ENCODE data around the gene FLOT1. TPM values are rescaled to one million over a fixed set of nuclear protein-coding genes. Genes with fewer than 3 reads are reported as not detected.

The FLOT1 gene, protein sequence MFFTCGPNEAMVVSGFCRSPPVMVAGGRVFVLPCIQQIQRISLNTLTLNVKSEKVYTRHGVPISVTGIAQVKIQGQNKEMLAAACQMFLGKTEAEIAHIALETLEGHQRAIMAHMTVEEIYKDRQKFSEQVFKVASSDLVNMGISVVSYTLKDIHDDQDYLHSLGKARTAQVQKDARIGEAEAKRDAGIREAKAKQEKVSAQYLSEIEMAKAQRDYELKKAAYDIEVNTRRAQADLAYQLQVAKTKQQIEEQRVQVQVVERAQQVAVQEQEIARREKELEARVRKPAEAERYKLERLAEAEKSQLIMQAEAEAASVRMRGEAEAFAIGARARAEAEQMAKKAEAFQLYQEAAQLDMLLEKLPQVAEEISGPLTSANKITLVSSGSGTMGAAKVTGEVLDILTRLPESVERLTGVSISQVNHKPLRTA
- 100 to 1,000 TPM; 104 to 107 TPM for total RNA-seq

DNA sequence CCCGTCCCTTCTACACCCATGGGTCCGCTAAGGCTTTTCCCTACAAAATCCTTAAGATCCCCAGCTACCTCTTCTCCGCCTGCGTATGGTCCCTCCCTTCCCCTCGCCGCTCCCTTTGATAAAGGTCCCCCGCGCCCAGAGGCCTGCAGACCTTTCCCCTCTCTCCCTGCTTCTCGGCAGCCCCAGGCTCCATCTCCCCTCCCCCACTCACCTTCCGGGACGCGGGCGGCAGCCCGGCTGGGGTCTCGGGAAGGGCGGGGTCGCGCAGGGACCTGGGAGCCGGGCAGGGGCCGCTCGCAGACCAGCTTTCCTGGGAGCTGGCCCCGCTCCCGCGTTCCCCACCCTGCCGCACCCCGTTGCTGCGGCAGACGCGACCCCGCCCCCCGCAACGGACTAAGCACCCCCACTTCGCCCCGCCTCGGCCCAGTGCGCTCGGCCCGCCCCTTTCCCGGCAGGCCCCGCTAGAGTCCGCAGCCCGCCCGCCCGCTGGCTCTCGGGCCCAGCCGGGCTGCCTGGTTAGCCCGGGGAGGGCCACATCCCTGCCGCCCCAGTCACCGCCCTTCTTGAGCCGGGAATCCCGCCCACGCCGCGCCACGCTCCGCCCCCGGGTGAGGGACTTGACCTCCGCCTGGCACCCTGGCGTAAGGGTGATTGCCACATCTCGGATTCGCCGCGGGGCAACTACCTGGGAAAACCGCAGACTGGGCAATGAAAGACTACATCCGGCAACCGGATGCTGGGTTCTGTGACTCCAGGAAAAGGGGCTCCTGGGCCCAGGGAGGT is at the start of gene FLOT1:
FLOT1 (minus strand) TSS at position 372 of the 783 bp plus-strand sequence. CDS start 498 bp downstream, outside the sequence.
- Mint-ChIP-seq H3K9me3 (peaks cover 3% of the 10 kb centered on the region), H3K4me1 (peaks cover 65% of the 10 kb centered on the region), H3K27me3 (peaks cover 8% of the 10 kb centered on the region), H3K36me3 (peaks cover 72% of the 10 kb centered on the region), H3K27ac (peak within 1 kb of the TSS; percentile 98), H3K4me3 (peak within 1 kb of the TSS; percentile 100)
- DNase-seq = peak; percentile 98

DNA sequence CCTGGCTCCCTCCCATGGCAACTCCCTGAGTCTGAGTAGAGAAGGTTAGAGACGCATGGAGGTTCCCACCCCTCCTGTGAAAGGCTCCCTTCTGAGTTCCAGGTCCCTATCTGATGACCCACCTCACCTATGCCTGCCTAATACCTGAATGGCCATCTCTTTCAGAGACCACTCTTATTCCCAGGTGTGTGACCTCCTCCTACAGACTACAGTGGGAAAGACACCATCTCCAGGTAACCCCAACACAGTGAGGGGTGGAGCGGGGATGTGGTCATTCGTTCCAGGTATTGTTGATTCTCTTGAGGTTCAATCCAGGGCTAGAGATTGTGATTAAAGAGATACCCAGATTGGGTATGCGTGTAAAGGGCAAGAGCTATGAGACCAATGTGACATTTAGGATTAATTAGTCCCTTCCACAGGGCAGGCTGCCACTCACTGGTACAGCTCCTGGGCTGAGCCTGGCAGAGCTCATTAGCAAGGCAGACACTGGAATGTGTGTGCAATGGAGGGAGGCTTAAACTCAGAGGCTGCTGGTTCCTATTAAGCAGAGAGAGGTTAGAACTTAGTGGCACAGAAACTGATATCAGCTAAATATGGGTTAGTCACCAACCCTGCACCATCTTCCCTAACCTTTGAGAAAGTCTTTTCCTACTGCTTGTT is 48.4 kb upstream of the FLOT1 start:
- Mint-ChIP-seq H3K4me3 (peak overlapping the region; percentile 61), H3K27me3 (no peaks in the 10 kb centered on the region), H3K27ac (peak overlapping the region; percentile 75)

DNA sequence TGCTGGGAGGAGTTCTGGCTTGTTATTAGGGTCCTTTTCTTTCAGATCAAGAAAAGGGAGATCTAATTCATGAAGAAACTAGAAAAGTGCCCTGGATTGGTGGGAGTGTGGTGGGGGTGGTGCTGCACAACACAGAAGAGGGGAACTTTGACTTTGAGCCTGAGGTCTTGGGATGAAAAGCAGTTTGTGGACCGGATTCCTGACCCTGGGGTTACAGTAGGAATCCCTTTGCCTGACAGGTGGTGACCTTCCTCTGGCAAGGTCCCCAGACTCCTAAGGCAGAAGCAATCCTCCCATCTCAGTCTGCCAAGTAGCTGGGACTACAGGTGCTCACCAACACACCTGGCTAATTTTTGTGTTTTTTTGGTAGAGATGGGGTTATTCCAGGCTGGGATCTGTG is 47.1 kb upstream of the FLOT1 start:
- no peaks in the 10 kb centered on the region for H3K27me3 Mint-ChIP-seq
- H3K9me3 Mint-ChIP-seq = peaks cover 4% of the 10 kb centered on the region
- peak overlapping the region; percentile 56 for H3K4me3 Mint-ChIP-seq
- peaks cover 77% of the 10 kb centered on the region for H3K4me1 Mint-ChIP-seq
- DNase-seq = no peak
- peak overlapping the region; percentile 95 for H3K27ac Mint-ChIP-seq
- H3K36me3 Mint-ChIP-seq = peaks cover 22% of the 10 kb centered on the region

More for the DNA sequence above, 48.4 kb upstream of the FLOT1 start:
- peaks cover 1% of the 10 kb centered on the region for H3K9me3 Mint-ChIP-seq
- peaks cover 77% of the 10 kb centered on the region for H3K4me1 Mint-ChIP-seq
- DNase-seq = no peak
- peaks cover 18% of the 10 kb centered on the region for H3K36me3 Mint-ChIP-seq

DNA sequence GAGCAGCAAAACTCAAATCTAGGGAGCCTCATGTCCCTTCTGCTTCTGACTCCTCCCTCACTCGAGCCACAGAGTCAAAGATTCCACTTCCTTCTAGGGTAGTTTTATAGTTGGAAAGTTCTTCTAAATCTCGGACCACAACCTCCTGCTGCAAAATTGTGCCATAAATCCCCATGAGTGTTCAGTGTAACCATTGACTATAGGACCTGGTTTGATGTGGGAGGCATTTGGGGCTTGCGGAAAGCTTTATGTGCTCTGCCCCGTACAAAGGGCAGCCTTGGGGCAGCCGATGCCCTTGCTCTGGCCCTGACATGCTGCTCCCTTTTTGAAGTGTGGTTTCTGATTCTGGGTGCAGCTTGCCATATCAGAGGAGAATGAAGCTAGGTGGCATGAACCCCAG is 45.5 kb upstream of the FLOT1 start:
- Mint-ChIP-seq H3K27me3 (no peaks in the 10 kb centered on the region), H3K9me3 (peaks cover 4% of the 10 kb centered on the region), H3K4me1 (peaks cover 66% of the 10 kb centered on the region), H3K27ac (peak overlapping the region; percentile 95), H3K36me3 (peaks cover 22% of the 10 kb centered on the region), H3K4me3 (peak overlapping the region; percentile 53)
- DNase-seq = peak; percentile 66

DNA sequence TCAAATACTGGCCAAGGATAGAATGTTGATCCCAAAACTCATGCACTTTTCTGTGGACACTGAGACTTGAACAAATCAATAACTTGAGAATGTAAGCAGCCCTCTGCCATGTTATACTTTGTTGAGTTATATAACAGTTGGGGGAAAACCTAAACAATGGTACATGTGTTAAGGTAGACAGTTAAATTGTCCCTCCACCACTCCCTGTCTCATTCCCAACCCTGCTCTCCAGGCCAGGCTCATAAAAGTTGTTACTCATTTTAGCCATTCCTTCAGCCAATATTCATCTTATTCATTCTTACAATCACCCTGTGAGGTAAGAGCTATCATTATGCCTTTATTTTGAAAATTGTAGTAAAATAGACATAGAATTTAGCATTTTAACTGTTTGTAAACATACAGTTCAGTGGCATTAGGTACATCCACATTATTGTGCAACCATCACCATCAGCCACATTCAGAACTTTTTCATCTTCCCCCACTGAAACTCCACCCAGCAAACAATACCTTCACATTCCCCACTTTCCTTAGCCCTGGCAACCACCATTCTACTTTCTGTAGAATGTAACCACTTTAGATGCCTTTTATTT is 40.0 kb upstream of the FLOT1 start:
- no peak for DNase-seq
- peaks cover 4% of the 10 kb centered on the region for H3K9me3 Mint-ChIP-seq
- H3K4me1 Mint-ChIP-seq = peaks cover 63% of the 10 kb centered on the region
- no peaks in the 10 kb centered on the region for H3K27me3 Mint-ChIP-seq
- H3K27ac Mint-ChIP-seq = peak overlapping the region; percentile 84
- H3K36me3 Mint-ChIP-seq = peaks cover 4% of the 10 kb centered on the region
- H3K4me3 Mint-ChIP-seq = peak overlapping the region; percentile 66

DNA sequence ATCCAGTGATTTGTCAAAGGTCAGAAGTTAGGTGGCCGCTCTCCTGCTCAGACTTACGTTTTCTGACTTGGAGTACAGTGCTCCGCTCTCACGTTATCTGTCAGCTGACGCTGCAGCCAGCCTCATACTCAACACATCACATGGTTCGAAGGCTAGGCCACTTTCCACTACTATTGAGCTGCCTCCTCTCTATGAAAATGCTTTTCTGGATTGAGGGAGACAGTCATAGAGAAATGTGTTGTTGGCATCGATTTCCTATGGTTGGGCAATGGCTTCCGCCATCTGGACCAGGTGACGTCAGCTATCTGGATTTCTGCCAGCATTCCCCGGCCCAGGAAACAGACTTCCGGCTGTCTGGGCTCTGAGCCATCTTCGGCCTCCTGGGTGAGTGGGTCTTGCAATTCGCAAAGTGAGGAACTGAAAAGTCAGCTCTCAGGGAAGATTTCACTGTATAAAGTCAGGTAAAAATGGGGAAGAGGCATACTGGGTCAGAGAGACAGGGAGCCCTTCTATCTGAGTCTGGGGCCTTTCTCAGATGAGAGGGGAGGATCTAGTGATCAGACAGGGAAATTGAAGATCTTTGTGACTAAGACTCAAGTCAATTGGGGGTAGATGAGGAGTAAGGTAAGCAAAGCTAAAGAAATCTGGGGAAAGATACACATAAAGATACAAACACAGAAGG is 39.4 kb upstream of the FLOT1 start:
- peak overlapping the region; percentile 84 for H3K27ac Mint-ChIP-seq
- no peak for DNase-seq
- peak overlapping the region; percentile 66 for H3K4me3 Mint-ChIP-seq
- H3K27me3 Mint-ChIP-seq = no peaks in the 10 kb centered on the region
- peaks cover 4% of the 10 kb centered on the region for H3K9me3 Mint-ChIP-seq
- H3K4me1 Mint-ChIP-seq = peaks cover 64% of the 10 kb centered on the region
- peaks cover 4% of the 10 kb centered on the region for H3K36me3 Mint-ChIP-seq

DNA sequence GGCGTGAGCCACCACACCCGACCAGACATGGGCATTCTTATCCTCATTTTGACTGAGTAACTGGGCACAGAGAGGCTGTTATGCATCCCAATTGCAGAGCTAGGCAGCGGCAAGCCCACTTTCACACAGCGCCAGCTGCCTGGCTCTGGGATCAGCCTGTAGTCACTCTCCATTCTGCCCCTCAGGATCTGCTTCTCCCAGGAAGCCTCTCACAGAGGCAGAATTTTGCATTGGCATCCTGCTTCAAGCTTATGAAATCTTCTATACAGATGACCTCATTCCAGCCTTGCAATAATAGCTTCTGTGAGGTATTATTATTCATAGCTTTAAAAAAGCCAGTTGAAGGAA is 38.9 kb upstream of the FLOT1 start:
- H3K27me3 Mint-ChIP-seq = no peaks in the 10 kb centered on the region
- H3K4me1 Mint-ChIP-seq = peaks cover 64% of the 10 kb centered on the region
- H3K9me3 Mint-ChIP-seq = peaks cover 3% of the 10 kb centered on the region
- no peak overlapping the region for H3K4me3 Mint-ChIP-seq
- peaks cover 4% of the 10 kb centered on the region for H3K36me3 Mint-ChIP-seq
- peak overlapping the region; percentile 84 for H3K27ac Mint-ChIP-seq
- DNase-seq = no peak

DNA sequence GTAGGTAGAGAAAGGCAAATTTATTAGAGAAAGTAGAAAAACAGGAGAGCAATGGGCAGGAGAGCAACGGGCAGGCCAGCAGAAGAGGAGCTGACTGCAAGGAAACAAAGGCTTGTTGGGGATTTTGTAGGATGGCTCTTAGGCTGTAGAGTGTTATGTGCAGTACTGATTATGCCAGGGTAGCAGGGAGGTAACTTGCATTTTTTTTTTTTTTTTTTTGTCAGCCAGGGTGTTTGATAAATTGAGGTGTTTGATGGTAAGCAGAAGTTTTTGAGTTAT is 38.1 kb upstream of the FLOT1 start:
- H3K36me3 Mint-ChIP-seq = peaks cover 4% of the 10 kb centered on the region
- peaks cover 58% of the 10 kb centered on the region for H3K4me1 Mint-ChIP-seq
- H3K4me3 Mint-ChIP-seq = no peak overlapping the region
- no peaks in the 10 kb centered on the region for H3K27me3 Mint-ChIP-seq
- peaks cover 3% of the 10 kb centered on the region for H3K9me3 Mint-ChIP-seq
- no peak for DNase-seq
- H3K27ac Mint-ChIP-seq = peak overlapping the region; percentile 84

DNA sequence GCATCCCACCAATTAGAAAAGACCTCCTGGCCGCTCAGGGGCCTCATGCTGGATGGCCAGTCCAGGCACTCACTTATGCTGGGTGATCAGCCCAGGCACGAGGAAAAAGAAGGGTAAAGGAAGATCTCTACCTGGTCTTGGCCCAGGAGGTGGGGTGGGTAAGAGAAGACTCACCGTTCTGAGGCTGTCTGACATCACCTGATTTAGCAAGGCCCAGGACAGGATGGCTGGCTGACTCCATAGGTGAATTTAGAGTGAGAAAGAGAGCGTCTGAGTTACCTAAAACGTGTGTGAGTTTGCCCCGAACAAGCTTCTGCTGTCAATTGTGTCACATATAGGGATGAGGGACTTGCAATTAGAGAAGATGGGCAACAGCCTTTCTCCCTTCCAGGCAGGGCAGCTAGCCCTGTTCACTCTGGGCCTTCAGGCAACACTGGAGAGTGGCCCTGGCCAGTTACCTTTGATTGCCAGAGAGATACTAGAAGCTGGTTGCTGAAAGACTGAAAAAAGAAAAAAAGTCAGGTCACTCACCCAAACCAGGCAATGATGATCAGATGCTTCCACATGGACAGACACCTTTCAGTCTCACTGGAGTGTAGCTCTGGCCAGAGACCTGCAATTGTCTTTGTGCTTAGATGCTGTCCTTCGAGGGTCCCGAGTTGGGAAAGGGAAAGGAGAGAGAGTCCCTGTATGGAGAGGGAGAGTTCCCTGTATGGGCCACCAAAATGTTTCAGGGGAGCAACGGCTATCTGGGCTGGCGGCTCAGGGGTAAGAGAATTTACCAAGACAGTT is 37.6 kb upstream of the FLOT1 start:
- peaks cover under 1% of the 10 kb centered on the region for H3K9me3 Mint-ChIP-seq
- no peak for DNase-seq
- peak overlapping the region; percentile 84 for H3K27ac Mint-ChIP-seq
- peaks cover 2% of the 10 kb centered on the region for H3K36me3 Mint-ChIP-seq
- no peak overlapping the region for H3K4me3 Mint-ChIP-seq
- H3K4me1 Mint-ChIP-seq = peaks cover 54% of the 10 kb centered on the region
- H3K27me3 Mint-ChIP-seq = no peaks in the 10 kb centered on the region

DNA sequence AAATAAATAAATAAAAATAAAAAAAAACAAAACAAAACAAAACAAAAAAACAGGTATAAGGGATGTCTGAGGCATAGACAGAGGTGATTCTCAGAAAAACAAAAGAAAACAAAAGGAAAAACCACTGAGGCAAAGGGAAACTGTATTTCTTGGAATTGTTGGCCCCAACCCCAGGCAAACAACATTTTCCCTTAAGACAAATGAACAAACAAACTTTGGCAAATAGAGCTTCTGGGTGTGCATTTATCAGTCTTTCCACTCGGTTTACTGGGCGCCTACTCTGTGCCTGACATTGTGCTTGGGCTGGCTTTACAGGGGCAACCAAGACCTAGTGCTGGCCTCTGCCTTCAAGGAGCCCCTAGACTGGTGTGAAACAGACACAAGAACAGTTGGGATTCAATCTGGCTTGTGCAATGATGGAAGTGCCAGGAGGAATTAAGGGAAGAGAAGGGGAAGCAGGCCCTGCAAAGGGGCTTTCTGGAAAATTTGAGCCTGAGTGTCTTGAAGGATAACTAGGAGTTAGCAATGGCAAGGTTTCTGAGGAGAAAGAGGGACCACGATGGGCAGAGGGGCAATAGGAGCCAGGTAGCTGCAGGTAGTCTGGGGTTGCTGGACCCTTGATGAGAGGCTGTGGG is 35.6 kb upstream of the FLOT1 start:
- DNase-seq = no peak
- H3K27me3 Mint-ChIP-seq = no peaks in the 10 kb centered on the region
- H3K9me3 Mint-ChIP-seq = no peaks in the 10 kb centered on the region
- peaks cover 60% of the 10 kb centered on the region for H3K4me1 Mint-ChIP-seq
- no peaks in the 10 kb centered on the region for H3K36me3 Mint-ChIP-seq
- no peak overlapping the region for H3K4me3 Mint-ChIP-seq
- H3K27ac Mint-ChIP-seq = peak overlapping the region; percentile 25

DNA sequence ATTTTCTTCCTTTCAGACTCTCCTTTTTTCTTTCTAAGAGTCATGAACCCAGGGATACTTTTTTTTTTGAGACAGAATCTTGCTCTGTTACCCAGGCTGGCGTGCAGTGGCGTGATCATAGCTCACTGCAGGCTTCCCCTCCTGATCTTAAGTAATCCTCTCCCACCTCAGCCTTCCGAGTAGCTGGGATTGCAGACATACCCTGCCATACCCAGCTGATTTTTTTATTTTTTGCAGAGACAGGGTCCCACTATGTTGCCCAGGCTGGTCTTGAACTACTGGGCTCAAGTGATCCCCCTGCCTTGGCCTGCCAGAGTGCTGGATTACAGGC is 34.6 kb upstream of the FLOT1 start:
- Mint-ChIP-seq H3K4me1 (peaks cover 64% of the 10 kb centered on the region), H3K36me3 (peaks cover 8% of the 10 kb centered on the region), H3K4me3 (no peak overlapping the region), H3K27me3 (no peaks in the 10 kb centered on the region), H3K9me3 (peaks cover 2% of the 10 kb centered on the region), H3K27ac (no peak overlapping the region)
- no peak for DNase-seq

DNA sequence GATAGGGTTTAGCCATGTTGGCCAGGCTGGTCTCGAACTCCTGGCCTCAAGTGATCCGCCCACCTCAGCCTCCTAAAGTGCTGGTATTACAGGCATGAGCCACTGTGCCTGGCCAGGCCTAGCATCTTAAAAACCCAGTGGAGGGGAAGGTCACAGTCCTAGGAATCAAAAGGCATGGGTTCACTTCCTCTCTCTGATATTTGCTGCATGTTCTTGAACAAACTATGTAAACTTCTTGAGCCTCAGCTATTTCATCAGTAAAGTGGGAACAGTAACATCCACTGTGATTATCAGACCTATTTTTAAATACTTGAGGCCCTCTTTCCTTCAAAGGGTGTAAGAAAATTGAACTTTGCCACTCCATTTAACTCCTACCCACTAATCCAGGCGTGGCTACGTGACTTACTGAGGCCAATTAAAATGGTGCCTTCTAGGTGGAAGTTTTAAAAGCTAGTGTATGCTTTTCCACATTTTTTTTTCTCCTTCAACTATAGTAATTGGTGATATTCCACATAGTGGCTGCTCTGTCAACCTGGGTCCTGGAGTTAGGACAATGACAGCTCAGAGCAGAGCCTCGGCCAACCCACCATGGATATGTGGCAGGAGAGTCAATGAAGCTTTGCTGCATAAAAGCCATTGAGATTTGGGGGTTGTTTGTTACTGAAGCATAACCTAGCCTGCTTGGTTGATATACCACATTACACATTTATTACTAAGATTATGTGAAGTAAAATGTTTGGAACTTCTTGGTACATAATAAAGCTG is 34.1 kb upstream of the FLOT1 start:
- Mint-ChIP-seq H3K27ac (peak overlapping the region; percentile 31), H3K9me3 (peaks cover 2% of the 10 kb centered on the region), H3K36me3 (peaks cover 11% of the 10 kb centered on the region), H3K27me3 (no peaks in the 10 kb centered on the region), H3K4me3 (no peak overlapping the region), H3K4me1 (peaks cover 62% of the 10 kb centered on the region)
- no peak for DNase-seq

DNA sequence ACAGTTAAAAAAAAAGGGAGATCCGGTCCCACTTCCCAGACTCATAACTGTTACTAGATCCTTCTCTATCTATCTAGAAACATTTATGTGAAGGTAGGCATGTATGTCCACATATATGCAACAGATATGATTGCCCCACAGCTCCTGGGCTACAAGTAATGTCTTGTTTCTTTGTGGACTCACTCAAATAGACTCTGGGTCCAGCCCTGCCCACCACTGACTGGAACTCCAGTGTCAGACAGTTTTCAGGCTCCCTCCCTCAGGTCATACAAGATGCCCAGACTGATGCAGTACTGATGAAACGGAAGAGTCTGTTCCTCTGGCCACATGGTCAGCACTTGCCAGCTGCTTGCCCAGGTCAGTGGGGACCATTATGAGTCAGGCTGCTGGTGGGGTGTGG is 32.6 kb upstream of the FLOT1 start:
- no peak for DNase-seq
- peaks cover 2% of the 10 kb centered on the region for H3K9me3 Mint-ChIP-seq
- no peaks in the 10 kb centered on the region for H3K27me3 Mint-ChIP-seq
- peaks cover 64% of the 10 kb centered on the region for H3K4me1 Mint-ChIP-seq
- H3K4me3 Mint-ChIP-seq = no peak overlapping the region
- no peak overlapping the region for H3K27ac Mint-ChIP-seq
- H3K36me3 Mint-ChIP-seq = peaks cover 14% of the 10 kb centered on the region

All from activated naive CD8-positive, alpha-beta T cell treated with anti-CD3 and anti-CD28 coated beads for 36 hours (primary cell).